SK-N-SH (cell line): Measurements from ENCODE around the gene POU3F1. TPM values are rescaled to one million over a fixed set of nuclear protein-coding genes. Genes with fewer than 3 reads are reported as not detected.

Experiments
- CTCF ChIA-PET: fragments of 300-600, 350-600 bp; formaldehyde crosslinking; extraction: SDS; loops from one replicate; lab custom pipeline; 2021; lab: Yijun Ruan, JAX
- POLR2A ChIA-PET: fragments of 350-600 bp; sonication (Branson Sonifier 250); formaldehyde crosslinking; extraction: SDS; loops from one replicate; lab custom pipeline; 2020; ENCODE audit warnings: antibody characterized with exemption, inconsistent platforms; lab: Yijun Ruan, JAX
- DNase-seq: peaks from one replicate; pipeline ENCODE4 v3.0.0; 2012
- H2AFZ ChIP-seq: fragments of 200-600 bp; sonication (generic); 2 replicates; pipeline ENCODE4 v1.8.1; 2016; ENCODE audit warnings: antibody characterized with exemption, mild to moderate bottlenecking, low read depth
- H3F3A ChIP-seq: fragments of 200-600 bp; sonication (generic); replicated peaks from 2 replicates; pipeline ENCODE3; 2016; ENCODE audit warnings: antibody characterized with exemption, mild to moderate bottlenecking; ENCODE audit not compliant: insufficient read depth
- H3K27ac ChIP-seq, 2 experiments: fragments of 200-500 bp in 1 of 2; fragments of 200-600 bp in 1 of 2; sonication (Bioruptor generic) in 1 of 2; sonication (generic), shearing (Covaris generic) in 1 of 2; 2 replicates each; pipeline versions ENCODE4 v1.5.1 to v1.6.1; 2014 to 2016; ENCODE audit warnings: low read depth in 2 of 2, inconsistent platforms in 1 of 2, low read length in 1 of 2, mild to moderate bottlenecking in 1 of 2, mixed read lengths in 1 of 2
- H3K27me3 ChIP-seq: fragments of 200-600 bp; sonication (generic), shearing (Covaris generic); 2 replicates; pipeline ENCODE4 v1.6.1; 2016; ENCODE audit warnings: mixed run types; ENCODE audit not compliant: insufficient read depth
- H3K36me3 ChIP-seq, 2 experiments: fragments of 200-500 bp in 1 of 2; fragments of 200-600 bp in 1 of 2; sonication (Bioruptor generic) in 1 of 2; sonication (generic) in 1 of 2; replicated peaks in 1 of 2; 2 replicates each; pipeline versions ENCODE3 to v1.5.1; 2014 to 2016; ENCODE audit warnings: low read length in 1 of 2, mild to moderate bottlenecking in 1 of 2; ENCODE audit not compliant: insufficient read depth in 2 of 2, control insufficient read depth in 1 of 2
- H3K4me1 ChIP-seq, 2 experiments: fragments of 200-500 bp in 1 of 2; fragments of 200-600 bp in 1 of 2; sonication (Bioruptor generic) in 1 of 2; sonication (generic), shearing (Covaris generic) in 1 of 2; 2 replicates each; pipeline versions ENCODE4 v1.5.1 to v1.6.1; 2014 to 2016; ENCODE audit warnings: low read depth in 1 of 2, low read length in 1 of 2, mixed run types in 1 of 2; ENCODE audit not compliant: insufficient read depth in 2 of 2, control insufficient read depth in 1 of 2
- H3K4me2 ChIP-seq: fragments of 200-600 bp; sonication (generic), shearing (Covaris generic); 2 replicates; pipeline ENCODE4 v1.6.1; 2017; ENCODE audit warnings: mixed run types
- H3K4me3 ChIP-seq, 2 experiments: fragments of 200-500 bp in 1 of 2; fragments of 200-600 bp in 1 of 2; sonication (Bioruptor generic) in 1 of 2; sonication (generic), shearing (Covaris generic) in 1 of 2; 2 replicates each; pipeline versions ENCODE4 v1.5.1 to v1.8.1; 2014 to 2016; ENCODE audit warnings: low read depth in 2 of 2, inconsistent platforms in 1 of 2, low read length in 1 of 2, mild to moderate bottlenecking in 1 of 2, mixed read lengths in 1 of 2, moderate library complexity in 1 of 2
- H3K79me2 ChIP-seq: fragments of 200-600 bp; sonication (generic); 2 replicates; pipeline ENCODE4 v1.8.1; 2017; ENCODE audit warnings: mild to moderate bottlenecking; ENCODE audit not compliant: insufficient read depth
- H3K9ac ChIP-seq: fragments of 200-600 bp; sonication (generic); 2 replicates; pipeline ENCODE4 v1.6.1; 2017; ENCODE audit warnings: mixed run types
- H3K9me2 ChIP-seq: fragments of 200-600 bp; sonication (generic); 2 replicates; pipeline ENCODE4 v1.6.1; 2017; ENCODE audit warnings: mixed run types
- H3K9me3 ChIP-seq: fragments of 200-600 bp; sonication (generic); 2 replicates; pipeline ENCODE4 v1.6.1; 2017; ENCODE audit warnings: mixed run types, mild to moderate bottlenecking, moderate library complexity
- H4K20me1 ChIP-seq: fragments of 200-600 bp; sonication (generic); 2 replicates; pipeline ENCODE4 v1.6.1; 2017; ENCODE audit warnings: mild to moderate bottlenecking, mixed run types; ENCODE audit not compliant: insufficient read depth
- ELF1 ChIP-seq: IDR thresholded peaks from 2 replicates; pipeline ENCODE4 v1.4.0; 2012
- EZH2phosphoT487 ChIP-seq: fragments of 200-600 bp; sonication (generic); IDR thresholded peaks from 2 replicates; pipeline ENCODE4 v1.6.1; 2017; ENCODE audit warnings: low read depth, mixed run types, mild to moderate bottlenecking, antibody characterized with exemption, moderate library complexity, borderline replicate concordance
- FOSL2 ChIP-seq: IDR thresholded peaks from 2 replicates; pipeline ENCODE4 v1.4.0; 2012; ENCODE audit warnings: low read depth, mild to moderate bottlenecking, moderate library complexity, borderline replicate concordance
- FOXM1 ChIP-seq: IDR thresholded peaks from 2 replicates; pipeline ENCODE4 v1.4.0; 2012; ENCODE audit warnings: low read depth, mild to moderate bottlenecking
- JUND ChIP-seq: IDR thresholded peaks from 2 replicates; pipeline ENCODE4 v1.4.0; 2012
- MXI1 ChIP-seq: IDR thresholded peaks from 2 replicates; pipeline ENCODE4 v1.6.1; 2012; ENCODE audit warnings: mild to moderate bottlenecking, low read depth, low read length, improper control_type of control experiment
- POLR2AphosphoS5 ChIP-seq: IDR thresholded peaks from 2 replicates; pipeline ENCODE4 v1.6.1; 2012; ENCODE audit warnings: low read depth, low read length
- RFX5 ChIP-seq: IDR thresholded peaks from 2 replicates; pipeline ENCODE4 v1.6.1; 2012; ENCODE audit warnings: mild to moderate bottlenecking, improper control_type of control experiment, low read length
- RXRA ChIP-seq: IDR thresholded peaks from 2 replicates; pipeline ENCODE4 v1.4.0; 2012; ENCODE audit warnings: low read depth, mild to moderate bottlenecking, borderline replicate concordance
- SMC3 ChIP-seq: IDR thresholded peaks from 2 replicates; pipeline ENCODE4 v1.6.1; 2012; ENCODE audit warnings: low read depth, low read length, improper control_type of control experiment
- TAF1 ChIP-seq: IDR thresholded peaks from 2 replicates; pipeline ENCODE4 v1.6.1; 2012; ENCODE audit warnings: low read depth, mild to moderate bottlenecking, low read length, moderate library complexity, borderline replicate concordance
- TCF12 ChIP-seq: IDR thresholded peaks from 2 replicates; pipeline ENCODE4 v1.4.0; 2012
- WGBS: methylation state at CpG from one replicate; pipeline ENCODE4 v1.1.6; 2017; ENCODE audit warnings: low lambda C conversion rate; 5-methylcytosine and 5-hydroxymethylcytosine counted together
- polyA plus RNA-seq, 3 experiments: library from polyadenylated mRNA; depleted of rRNA; stranded (reverse); fragments of >200 nt; gene quantifications; 2 replicates each; pipeline ENCODE4 v1.2.3, GENCODE V29; 2012
- TF ChIP-seq, protein P1 (sequence below): fragments of 200-600 bp; sonication (generic); IDR thresholded peaks from 2 replicates; pipeline ENCODE4 v1.6.1; 2017; ENCODE audit warnings: antibody characterized with exemption, mild to moderate bottlenecking, moderate library complexity
- TF ChIP-seq, protein P2 (sequence below): IDR thresholded peaks from 2 replicates; pipeline ENCODE4; 2012
- TF ChIP-seq, protein P3 (sequence below): fragments of 150-350 bp; IDR thresholded peaks from 2 replicates; pipeline ENCODE4 v1.6.1; 2017; ENCODE audit warnings: antibody characterized with exemption, low read length, low read depth, borderline replicate concordance
- TF ChIP-seq, protein P4 (sequence below): IDR thresholded peaks from 2 replicates; pipeline ENCODE4 v1.4.0; 2012; ENCODE audit warnings: low read depth, borderline replicate concordance

Gene POU3F1
- polyA plus RNA-seq, 1 of the 3 experiments (the other 2 are of a cell fraction): not detected

DNA sequence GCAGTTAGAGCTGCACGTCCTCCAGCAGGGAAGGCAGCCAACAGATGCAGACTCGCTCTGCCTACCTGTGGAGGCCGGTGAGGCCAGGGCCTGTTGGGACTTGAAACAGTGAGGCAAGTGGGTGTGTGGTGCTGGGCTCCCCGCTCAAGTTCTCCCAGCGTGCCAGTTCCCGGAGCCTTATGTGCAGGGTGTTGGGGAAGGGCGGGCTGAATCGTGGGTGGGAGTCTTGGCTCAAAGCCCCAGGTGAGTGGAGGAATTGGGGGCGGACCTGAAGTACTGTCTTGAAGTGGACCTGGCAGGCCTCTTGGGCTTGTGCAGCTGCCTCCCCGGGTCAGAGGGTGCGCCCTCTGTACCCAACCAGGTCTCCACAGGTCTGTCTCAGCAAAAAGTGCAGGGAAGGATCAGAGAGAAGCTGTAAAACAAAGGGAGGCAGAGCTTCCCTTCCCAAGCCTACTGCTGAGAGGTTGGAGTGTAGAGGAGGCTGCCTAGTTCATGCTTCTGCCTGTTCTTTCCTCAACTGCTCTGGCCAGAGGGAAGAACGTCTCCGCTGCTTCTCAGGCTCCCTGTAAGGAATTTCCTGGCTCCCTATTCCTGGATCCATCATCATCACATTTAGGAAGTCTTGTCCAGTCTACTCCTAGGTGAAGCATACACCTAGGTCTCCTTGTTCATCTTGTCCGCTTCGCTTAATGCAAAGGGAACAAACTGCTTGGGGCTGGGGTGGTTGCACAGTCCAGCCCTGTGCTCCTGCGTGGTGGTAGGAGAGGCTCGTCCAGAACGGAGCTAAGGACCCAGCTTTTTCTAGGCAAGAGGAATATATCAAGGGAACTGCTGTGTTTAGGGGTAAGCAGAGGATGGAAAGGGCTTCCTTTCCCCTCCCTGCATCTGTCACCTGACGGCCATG is 19.1 kb downstream of the POU3F1 start:
- CTCF ChIA-PET: interaction anchor here (0.7 to 6.6 kb wide), 17 partner anchors 9 to 807 kb away, joined by 3 to 52 read pairs (median 5); partner anchors contain the start of gene UTP11
- Histone ChIP-seq H3K36me3 (peaks cover 26 to 32% of the 10 kb centered on the region in 2 experiments), H3K9me3 (no peaks in the 10 kb centered on the region), H3K27me3 (no peaks in the 10 kb centered on the region), H3K4me2 (no peak overlapping the region), H3F3A (peaks cover 14% of the 10 kb centered on the region), H3K79me2 (no peaks in the 10 kb centered on the region), H3K4me1 (peaks cover 31 to 34% of the 10 kb centered on the region in 2 experiments; a peak in 3 of 4 replicates), H3K9ac (no peak overlapping the region), H3K9me2 (no peaks in the 10 kb centered on the region), H3K27ac (no peak overlapping the region), H3K4me3 (no peak overlapping the region), H2AFZ (no peak overlapping the region), H4K20me1 (no peaks in the 10 kb centered on the region)
- no peak for DNase-seq
- 88% methylated on average over 11 of the region's 19 CpGs for WGBS
- POLR2A ChIA-PET: no interaction called here
- TF ChIP-seq TAF1 (no peak), RXRA (no peak), FOXM1 (no peak), ELF1 (no peak), TCF12 (no peak), POLR2AphosphoS5 (no peak)
- TF ChIP-seq, protein P1, sequence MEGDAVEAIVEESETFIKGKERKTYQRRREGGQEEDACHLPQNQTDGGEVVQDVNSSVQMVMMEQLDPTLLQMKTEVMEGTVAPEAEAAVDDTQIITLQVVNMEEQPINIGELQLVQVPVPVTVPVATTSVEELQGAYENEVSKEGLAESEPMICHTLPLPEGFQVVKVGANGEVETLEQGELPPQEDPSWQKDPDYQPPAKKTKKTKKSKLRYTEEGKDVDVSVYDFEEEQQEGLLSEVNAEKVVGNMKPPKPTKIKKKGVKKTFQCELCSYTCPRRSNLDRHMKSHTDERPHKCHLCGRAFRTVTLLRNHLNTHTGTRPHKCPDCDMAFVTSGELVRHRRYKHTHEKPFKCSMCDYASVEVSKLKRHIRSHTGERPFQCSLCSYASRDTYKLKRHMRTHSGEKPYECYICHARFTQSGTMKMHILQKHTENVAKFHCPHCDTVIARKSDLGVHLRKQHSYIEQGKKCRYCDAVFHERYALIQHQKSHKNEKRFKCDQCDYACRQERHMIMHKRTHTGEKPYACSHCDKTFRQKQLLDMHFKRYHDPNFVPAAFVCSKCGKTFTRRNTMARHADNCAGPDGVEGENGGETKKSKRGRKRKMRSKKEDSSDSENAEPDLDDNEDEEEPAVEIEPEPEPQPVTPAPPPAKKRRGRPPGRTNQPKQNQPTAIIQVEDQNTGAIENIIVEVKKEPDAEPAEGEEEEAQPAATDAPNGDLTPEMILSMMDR: no peak

DNA sequence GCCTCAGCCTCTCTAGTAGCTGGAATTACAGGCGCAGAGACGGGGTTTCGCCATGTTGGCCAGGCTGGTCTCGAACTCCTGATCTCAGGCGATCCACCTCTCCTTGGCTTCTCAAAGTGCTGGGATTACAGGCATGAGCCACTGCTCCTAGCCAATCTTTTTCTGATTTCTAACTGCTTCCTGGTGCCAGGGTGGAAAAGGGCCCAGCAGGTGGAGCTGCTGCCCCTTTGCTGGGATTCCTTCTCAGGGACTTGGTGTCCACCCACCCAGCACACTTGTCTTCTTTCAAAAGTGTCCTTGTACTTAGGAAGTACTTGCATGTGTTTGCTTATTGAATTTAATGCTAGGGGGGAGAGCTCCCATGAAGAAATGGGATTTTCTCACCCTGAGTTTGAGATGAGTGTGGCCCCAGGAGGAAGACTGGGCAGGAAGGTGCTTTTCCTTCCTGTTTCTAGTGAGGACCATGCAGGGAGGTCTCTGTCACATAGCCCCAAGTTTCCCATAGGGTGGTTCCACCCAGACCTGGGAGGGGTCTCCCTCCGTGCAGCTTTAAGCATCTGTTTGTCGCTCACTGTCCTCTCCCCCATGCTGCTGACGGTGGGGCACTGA is 19.9 kb downstream of the POU3F1 start:
- Histone ChIP-seq H3K27me3 (no peaks in the 10 kb centered on the region), H3K9me2 (no peaks in the 10 kb centered on the region), H3K4me2 (no peak overlapping the region), H3K4me1 (peaks cover 31 to 34% of the 10 kb centered on the region in 2 experiments; a peak in 3 of 4 replicates), H2AFZ (no peak overlapping the region), H3K9me3 (no peaks in the 10 kb centered on the region), H3K79me2 (no peaks in the 10 kb centered on the region), H3K27ac (no peak overlapping the region), H3K9ac (no peak overlapping the region), H3K4me3 (peak overlapping the region in 1 of 2 experiments; percentile 21; a peak in 1 of 4 replicates), H3K36me3 (peaks cover 33 to 38% of the 10 kb centered on the region in 2 experiments), H4K20me1 (no peaks in the 10 kb centered on the region), H3F3A (peaks cover 19% of the 10 kb centered on the region)
- POLR2A ChIA-PET: no interaction called here
- DNase-seq: no peak
- CTCF ChIA-PET: interaction anchor here (0.8 to 6.6 kb wide), 15 partner anchors 8 to 808 kb away, joined by 3 to 52 read pairs (median 5); partner anchors contain the start of gene UTP11
- WGBS: 86% methylated on average over 8 of the region's 8 CpGs
- TF ChIP-seq, protein P2, sequence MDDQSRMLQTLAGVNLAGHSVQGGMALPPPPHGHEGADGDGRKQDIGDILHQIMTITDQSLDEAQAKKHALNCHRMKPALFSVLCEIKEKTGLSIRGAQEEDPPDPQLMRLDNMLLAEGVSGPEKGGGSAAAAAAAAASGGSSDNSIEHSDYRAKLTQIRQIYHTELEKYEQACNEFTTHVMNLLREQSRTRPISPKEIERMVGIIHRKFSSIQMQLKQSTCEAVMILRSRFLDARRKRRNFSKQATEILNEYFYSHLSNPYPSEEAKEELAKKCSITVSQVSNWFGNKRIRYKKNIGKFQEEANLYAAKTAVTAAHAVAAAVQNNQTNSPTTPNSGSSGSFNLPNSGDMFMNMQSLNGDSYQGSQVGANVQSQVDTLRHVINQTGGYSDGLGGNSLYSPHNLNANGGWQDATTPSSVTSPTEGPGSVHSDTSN: no peak
- TF ChIP-seq, protein P1: peak; percentile 81
- no peak for TF ChIP-seq RFX5
- peak; percentile 72 for TF ChIP-seq SMC3
- TF ChIP-seq, protein P3, sequence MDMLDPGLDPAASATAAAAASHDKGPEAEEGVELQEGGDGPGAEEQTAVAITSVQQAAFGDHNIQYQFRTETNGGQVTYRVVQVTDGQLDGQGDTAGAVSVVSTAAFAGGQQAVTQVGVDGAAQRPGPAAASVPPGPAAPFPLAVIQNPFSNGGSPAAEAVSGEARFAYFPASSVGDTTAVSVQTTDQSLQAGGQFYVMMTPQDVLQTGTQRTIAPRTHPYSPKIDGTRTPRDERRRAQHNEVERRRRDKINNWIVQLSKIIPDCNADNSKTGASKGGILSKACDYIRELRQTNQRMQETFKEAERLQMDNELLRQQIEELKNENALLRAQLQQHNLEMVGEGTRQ: no peak
- TF ChIP-seq ELF1: no peak
- TF ChIP-seq, protein P4, sequence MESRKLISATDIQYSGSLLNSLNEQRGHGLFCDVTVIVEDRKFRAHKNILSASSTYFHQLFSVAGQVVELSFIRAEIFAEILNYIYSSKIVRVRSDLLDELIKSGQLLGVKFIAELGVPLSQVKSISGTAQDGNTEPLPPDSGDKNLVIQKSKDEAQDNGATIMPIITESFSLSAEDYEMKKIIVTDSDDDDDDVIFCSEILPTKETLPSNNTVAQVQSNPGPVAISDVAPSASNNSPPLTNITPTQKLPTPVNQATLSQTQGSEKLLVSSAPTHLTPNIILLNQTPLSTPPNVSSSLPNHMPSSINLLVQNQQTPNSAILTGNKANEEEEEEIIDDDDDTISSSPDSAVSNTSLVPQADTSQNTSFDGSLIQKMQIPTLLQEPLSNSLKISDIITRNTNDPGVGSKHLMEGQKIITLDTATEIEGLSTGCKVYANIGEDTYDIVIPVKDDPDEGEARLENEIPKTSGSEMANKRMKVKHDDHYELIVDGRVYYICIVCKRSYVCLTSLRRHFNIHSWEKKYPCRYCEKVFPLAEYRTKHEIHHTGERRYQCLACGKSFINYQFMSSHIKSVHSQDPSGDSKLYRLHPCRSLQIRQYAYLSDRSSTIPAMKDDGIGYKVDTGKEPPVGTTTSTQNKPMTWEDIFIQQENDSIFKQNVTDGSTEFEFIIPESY: no peak
- TF ChIP-seq FOSL2: no peak
- no peak for TF ChIP-seq JUND
- no peak for TF ChIP-seq FOXM1
- TF ChIP-seq EZH2phosphoT487: no peak
- TF ChIP-seq MXI1: no peak
